ENCODE measurements around the gene ENOSF1.

Gene ENOSF1

GRCh38 chr18:723541-724080 is 11.2 kb upstream of the ENOSF1 start:
- DNase-seq (ENCODE audit: low read depth), result no peak
- H3K4me3 ChIP-seq (ENCODE audit: control insufficient read depth, low read depth, low read length), result no peak overlapping the region
- no peak for TF ChIP-seq CTCF (conservative IDR thresholded peaks at IDR 0.05; ENCODE audit: control insufficient read depth, insufficient read depth, low read depth, low read length)

- TF ChIP-seq CTCF (conservative IDR thresholded peaks at IDR 0.05; ENCODE audit: control insufficient read depth, insufficient read depth, low read depth, low read length), result no peak
- no peak overlapping the region for H3K4me3 ChIP-seq (ENCODE audit: control insufficient read depth, low read depth, low read length)
- DNase-seq (ENCODE audit: low read depth), result no peak
Measured at GRCh38 chr18:717003-717402, 4.6 kb upstream of the ENOSF1 start.

GRCh38 chr18:715626-716025 is 3.2 kb upstream of the ENOSF1 start:
- TF ChIP-seq CTCF (conservative IDR thresholded peaks at IDR 0.05; ENCODE audit: control insufficient read depth, insufficient read depth, low read depth, low read length), result no peak
- H3K4me3 ChIP-seq (ENCODE audit: control insufficient read depth, low read depth, low read length), result no peak overlapping the region
- DNase-seq (ENCODE audit: low read depth), result peak; percentile 89

- DNase-seq (ENCODE audit: low read depth), result no peak
- TF ChIP-seq CTCF (conservative IDR thresholded peaks at IDR 0.05; ENCODE audit: control insufficient read depth, insufficient read depth, low read depth, low read length), result no peak
- H3K4me3 ChIP-seq (ENCODE audit: control insufficient read depth, low read depth, low read length), result peak overlapping the region; percentile 48
Measured at GRCh38 chr18:713135-713490, 683 bp upstream of the ENOSF1 start.

GRCh38 chr18:711657-712400 is 601 bp downstream of the ENOSF1 start:
- peak overlapping the region; percentile 87 for H3K4me3 ChIP-seq (ENCODE audit: control insufficient read depth, low read depth, low read length)
- peak; percentile 97 for DNase-seq (ENCODE audit: low read depth)
- TF ChIP-seq CTCF (conservative IDR thresholded peaks at IDR 0.05; ENCODE audit: control insufficient read depth, insufficient read depth, low read depth, low read length), result no peak

GRCh38 chr18:711310-711656 is 1.1 kb downstream of the ENOSF1 start:
- no peak for TF ChIP-seq CTCF (conservative IDR thresholded peaks at IDR 0.05; ENCODE audit: control insufficient read depth, insufficient read depth, low read depth, low read length)
- no peak for DNase-seq (ENCODE audit: low read depth)
- H3K4me3 ChIP-seq (ENCODE audit: control insufficient read depth, low read depth, low read length), result peak overlapping the region; percentile 87

Data from fibroblast of mammary gland (primary cell).